Kidney epithelial cell (primary cell): ENCODE data around the gene ATXN10. TPM values are rescaled to one million over a fixed set of nuclear protein-coding genes. Genes with fewer than 3 reads are reported as not detected.

Source experiments
- DNase-seq: peaks from one replicate; pipeline ENCODE4 v3.0.0-alpha.2; 2010; ENCODE audit warnings: low read depth
- H3K27me3 ChIP-seq: 2 replicates; pipeline ENCODE4 v1.6.0; 2011; ENCODE audit warnings: low read length; ENCODE audit not compliant: control insufficient read depth, insufficient read depth
- H3K36me3 ChIP-seq: 2 replicates; pipeline ENCODE4 v1.5.1; 2011; ENCODE audit warnings: low read length; ENCODE audit not compliant: control insufficient read depth, insufficient read depth
- H3K4me3 ChIP-seq: 2 replicates; pipeline ENCODE4 v1.5.1; 2011; ENCODE audit warnings: low read depth, mild to moderate bottlenecking, control low read depth, low read length
- CTCF ChIP-seq: IDR thresholded peaks from 2 replicates; pipeline ENCODE4 v1.5.1; 2011; ENCODE audit warnings: mild to moderate bottlenecking, moderate library complexity, low read length, control low read depth, inconsistent platforms; ENCODE audit not compliant: insufficient read depth, poor library complexity, severe bottlenecking
- total RNA-seq: library from RNA; depleted of rRNA; stranded (reverse); fragments of >200 nt; gene quantifications from 2 replicates; pipeline ENCODE4 v1.2.3, GENCODE V29; 2015

The ATXN10 gene
- total RNA-seq, 1 donor from 2014 or later = 127 TPM

GRCh38 chr22:45890351-45890635, 218.7 kb downstream of the ATXN10 start:
- no peak for TF ChIP-seq CTCF
- H3K27me3 ChIP-seq = peaks cover 9% of the 10 kb centered on the region
- H3K36me3 ChIP-seq = no peaks in the 10 kb centered on the region
- no peak for DNase-seq
- H3K4me3 ChIP-seq = no peak overlapping the region

- Histone ChIP-seq H3K36me3 (no peaks in the 10 kb centered on the region), H3K27me3 (peaks cover 7% of the 10 kb centered on the region), H3K4me3 (no peak overlapping the region)
- no peak for DNase-seq
- TF ChIP-seq CTCF = no peak
Observed at GRCh38 chr22:45891021-45891421, 219.4 kb downstream of the ATXN10 start.

- Histone ChIP-seq H3K36me3 (no peaks in the 10 kb centered on the region), H3K4me3 (no peak overlapping the region), H3K27me3 (peaks cover 7% of the 10 kb centered on the region)
- TF ChIP-seq CTCF = no peak
- no peak for DNase-seq
Observed at GRCh38 chr22:45891471-45891995, 219.9 kb downstream of the ATXN10 start.

- peaks cover 7% of the 10 kb centered on the region for H3K27me3 ChIP-seq
- no peak for DNase-seq
- no peak for TF ChIP-seq CTCF
- no peak overlapping the region for H3K4me3 ChIP-seq
- no peaks in the 10 kb centered on the region for H3K36me3 ChIP-seq
Observed at GRCh38 chr22:45891996-45892621, 220.5 kb downstream of the ATXN10 start.

GRCh38 chr22:45892681-45893461, 221.2 kb downstream of the ATXN10 start:
- no peak for TF ChIP-seq CTCF
- no peak overlapping the region for H3K4me3 ChIP-seq
- H3K27me3 ChIP-seq = peaks cover 7% of the 10 kb centered on the region
- no peak for DNase-seq
- no peaks in the 10 kb centered on the region for H3K36me3 ChIP-seq
